ENCODE data around the gene OPA3.

- TF ChIP-seq POLR2AphosphoS5 (IDR thresholded peaks at IDR 0.05; ENCODE audit: low read length) = no peak
- no peak for TF ChIP-seq ZNF217 (IDR thresholded peaks at IDR 0.05)
- TF ChIP-seq, protein P1, sequence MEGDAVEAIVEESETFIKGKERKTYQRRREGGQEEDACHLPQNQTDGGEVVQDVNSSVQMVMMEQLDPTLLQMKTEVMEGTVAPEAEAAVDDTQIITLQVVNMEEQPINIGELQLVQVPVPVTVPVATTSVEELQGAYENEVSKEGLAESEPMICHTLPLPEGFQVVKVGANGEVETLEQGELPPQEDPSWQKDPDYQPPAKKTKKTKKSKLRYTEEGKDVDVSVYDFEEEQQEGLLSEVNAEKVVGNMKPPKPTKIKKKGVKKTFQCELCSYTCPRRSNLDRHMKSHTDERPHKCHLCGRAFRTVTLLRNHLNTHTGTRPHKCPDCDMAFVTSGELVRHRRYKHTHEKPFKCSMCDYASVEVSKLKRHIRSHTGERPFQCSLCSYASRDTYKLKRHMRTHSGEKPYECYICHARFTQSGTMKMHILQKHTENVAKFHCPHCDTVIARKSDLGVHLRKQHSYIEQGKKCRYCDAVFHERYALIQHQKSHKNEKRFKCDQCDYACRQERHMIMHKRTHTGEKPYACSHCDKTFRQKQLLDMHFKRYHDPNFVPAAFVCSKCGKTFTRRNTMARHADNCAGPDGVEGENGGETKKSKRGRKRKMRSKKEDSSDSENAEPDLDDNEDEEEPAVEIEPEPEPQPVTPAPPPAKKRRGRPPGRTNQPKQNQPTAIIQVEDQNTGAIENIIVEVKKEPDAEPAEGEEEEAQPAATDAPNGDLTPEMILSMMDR (IDR thresholded peaks at IDR 0.05 in 2 of 3, conservative IDR thresholded peaks at IDR 0.05 in 1 of 3; ENCODE audit: control insufficient read depth in 2 of 3, extremely low read depth in 1 of 3, insufficient read depth in 1 of 3, low read depth in 3 of 3, low read length in 3 of 3) = no peak
- no peak for TF ChIP-seq PML (IDR thresholded peaks at IDR 0.05; ENCODE audit: low read length)
- TF ChIP-seq, protein P2, sequence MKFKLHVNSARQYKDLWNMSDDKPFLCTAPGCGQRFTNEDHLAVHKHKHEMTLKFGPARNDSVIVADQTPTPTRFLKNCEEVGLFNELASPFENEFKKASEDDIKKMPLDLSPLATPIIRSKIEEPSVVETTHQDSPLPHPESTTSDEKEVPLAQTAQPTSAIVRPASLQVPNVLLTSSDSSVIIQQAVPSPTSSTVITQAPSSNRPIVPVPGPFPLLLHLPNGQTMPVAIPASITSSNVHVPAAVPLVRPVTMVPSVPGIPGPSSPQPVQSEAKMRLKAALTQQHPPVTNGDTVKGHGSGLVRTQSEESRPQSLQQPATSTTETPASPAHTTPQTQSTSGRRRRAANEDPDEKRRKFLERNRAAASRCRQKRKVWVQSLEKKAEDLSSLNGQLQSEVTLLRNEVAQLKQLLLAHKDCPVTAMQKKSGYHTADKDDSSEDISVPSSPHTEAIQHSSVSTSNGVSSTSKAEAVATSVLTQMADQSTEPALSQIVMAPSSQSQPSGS (IDR thresholded peaks at IDR 0.05; ENCODE audit: low read length) = no peak
- TF ChIP-seq, protein P3, sequence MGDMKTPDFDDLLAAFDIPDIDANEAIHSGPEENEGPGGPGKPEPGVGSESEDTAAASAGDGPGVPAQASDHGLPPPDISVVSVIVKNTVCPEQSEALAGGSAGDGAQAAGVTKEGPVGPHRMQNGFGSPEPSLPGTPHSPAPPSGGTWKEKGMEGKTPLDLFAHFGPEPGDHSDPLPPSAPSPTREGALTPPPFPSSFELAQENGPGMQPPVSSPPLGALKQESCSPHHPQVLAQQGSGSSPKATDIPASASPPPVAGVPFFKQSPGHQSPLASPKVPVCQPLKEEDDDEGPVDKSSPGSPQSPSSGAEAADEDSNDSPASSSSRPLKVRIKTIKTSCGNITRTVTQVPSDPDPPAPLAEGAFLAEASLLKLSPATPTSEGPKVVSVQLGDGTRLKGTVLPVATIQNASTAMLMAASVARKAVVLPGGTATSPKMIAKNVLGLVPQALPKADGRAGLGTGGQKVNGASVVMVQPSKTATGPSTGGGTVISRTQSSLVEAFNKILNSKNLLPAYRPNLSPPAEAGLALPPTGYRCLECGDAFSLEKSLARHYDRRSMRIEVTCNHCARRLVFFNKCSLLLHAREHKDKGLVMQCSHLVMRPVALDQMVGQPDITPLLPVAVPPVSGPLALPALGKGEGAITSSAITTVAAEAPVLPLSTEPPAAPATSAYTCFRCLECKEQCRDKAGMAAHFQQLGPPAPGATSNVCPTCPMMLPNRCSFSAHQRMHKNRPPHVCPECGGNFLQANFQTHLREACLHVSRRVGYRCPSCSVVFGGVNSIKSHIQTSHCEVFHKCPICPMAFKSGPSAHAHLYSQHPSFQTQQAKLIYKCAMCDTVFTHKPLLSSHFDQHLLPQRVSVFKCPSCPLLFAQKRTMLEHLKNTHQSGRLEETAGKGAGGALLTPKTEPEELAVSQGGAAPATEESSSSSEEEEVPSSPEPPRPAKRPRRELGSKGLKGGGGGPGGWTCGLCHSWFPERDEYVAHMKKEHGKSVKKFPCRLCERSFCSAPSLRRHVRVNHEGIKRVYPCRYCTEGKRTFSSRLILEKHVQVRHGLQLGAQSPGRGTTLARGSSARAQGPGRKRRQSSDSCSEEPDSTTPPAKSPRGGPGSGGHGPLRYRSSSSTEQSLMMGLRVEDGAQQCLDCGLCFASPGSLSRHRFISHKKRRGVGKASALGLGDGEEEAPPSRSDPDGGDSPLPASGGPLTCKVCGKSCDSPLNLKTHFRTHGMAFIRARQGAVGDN (IDR thresholded peaks at IDR 0.05) = no peak
- no peak for TF ChIP-seq HDAC2 (IDR thresholded peaks at IDR 0.05)
- TF ChIP-seq RAD21 (IDR thresholded peaks at IDR 0.05; ENCODE audit: insufficient read depth, low read depth, low read length) = no peak
- no peak for TF ChIP-seq KLF5 (IDR thresholded peaks at IDR 0.05; ENCODE audit: partially characterized antibody)
- no peak for TF ChIP-seq ETV6 (conservative IDR thresholded peaks at IDR 0.05 in 1 of 2, IDR thresholded peaks at IDR 0.05 in 1 of 2; ENCODE audit: borderline replicate concordance in 1 of 2, low read depth in 1 of 2)
- TF ChIP-seq, protein P4, sequence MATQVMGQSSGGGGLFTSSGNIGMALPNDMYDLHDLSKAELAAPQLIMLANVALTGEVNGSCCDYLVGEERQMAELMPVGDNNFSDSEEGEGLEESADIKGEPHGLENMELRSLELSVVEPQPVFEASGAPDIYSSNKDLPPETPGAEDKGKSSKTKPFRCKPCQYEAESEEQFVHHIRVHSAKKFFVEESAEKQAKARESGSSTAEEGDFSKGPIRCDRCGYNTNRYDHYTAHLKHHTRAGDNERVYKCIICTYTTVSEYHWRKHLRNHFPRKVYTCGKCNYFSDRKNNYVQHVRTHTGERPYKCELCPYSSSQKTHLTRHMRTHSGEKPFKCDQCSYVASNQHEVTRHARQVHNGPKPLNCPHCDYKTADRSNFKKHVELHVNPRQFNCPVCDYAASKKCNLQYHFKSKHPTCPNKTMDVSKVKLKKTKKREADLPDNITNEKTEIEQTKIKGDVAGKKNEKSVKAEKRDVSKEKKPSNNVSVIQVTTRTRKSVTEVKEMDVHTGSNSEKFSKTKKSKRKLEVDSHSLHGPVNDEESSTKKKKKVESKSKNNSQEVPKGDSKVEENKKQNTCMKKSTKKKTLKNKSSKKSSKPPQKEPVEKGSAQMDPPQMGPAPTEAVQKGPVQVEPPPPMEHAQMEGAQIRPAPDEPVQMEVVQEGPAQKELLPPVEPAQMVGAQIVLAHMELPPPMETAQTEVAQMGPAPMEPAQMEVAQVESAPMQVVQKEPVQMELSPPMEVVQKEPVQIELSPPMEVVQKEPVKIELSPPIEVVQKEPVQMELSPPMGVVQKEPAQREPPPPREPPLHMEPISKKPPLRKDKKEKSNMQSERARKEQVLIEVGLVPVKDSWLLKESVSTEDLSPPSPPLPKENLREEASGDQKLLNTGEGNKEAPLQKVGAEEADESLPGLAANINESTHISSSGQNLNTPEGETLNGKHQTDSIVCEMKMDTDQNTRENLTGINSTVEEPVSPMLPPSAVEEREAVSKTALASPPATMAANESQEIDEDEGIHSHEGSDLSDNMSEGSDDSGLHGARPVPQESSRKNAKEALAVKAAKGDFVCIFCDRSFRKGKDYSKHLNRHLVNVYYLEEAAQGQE (IDR thresholded peaks at IDR 0.05; ENCODE audit: low read depth, low read length) = no peak
- TF ChIP-seq EP300 (IDR thresholded peaks at IDR 0.05; ENCODE audit: borderline replicate concordance in 1 of 2, control insufficient read depth in 1 of 2, low read depth in 2 of 2, low read length in 2 of 2) = no peak
Measured at GRCh38 chr19:45560686-45561085, 23.9 kb downstream of the OPA3 start.

Data from GM12878 (cell line).